Glomerular endothelial cell (primary cell): ENCODE data around the gene EPRS1. TPM values are rescaled to one million over a fixed set of nuclear protein-coding genes. Genes with fewer than 3 reads are reported as not detected.
A peak's percentile ranks its signal among the peaks of the same experiment; 100 is the strongest.
"Not testable (repeated sequence)": the region's sequence is repeated elsewhere in the genome, so short reads cannot be mapped to it uniquely, and the experiment has no call there.

ENCODE experiments used
- DNase-seq: peaks from one replicate; pipeline ENCODE4 v3.0.0-alpha.2; 2011; ENCODE audit warnings: low read depth, low spot score; ENCODE audit errors: extremely low read depth
- total RNA-seq: library from RNA; depleted of rRNA; stranded (reverse); fragments of >200 nt; gene quantifications from 2 replicates; pipeline ENCODE4 v1.2.3, GENCODE V29; 2015

EPRS1 gene
- total RNA-seq, 1 donor from 2014 or later: 79.8 TPM

GRCh38 chr1:220040028-220040596, 6.2 kb downstream of the EPRS1 start:
- DNase-seq: no peak

GRCh38 chr1:220038640-220039039, 7.7 kb downstream of the EPRS1 start:
- DNase-seq: no peak

GRCh38 chr1:220037810-220038209, 8.5 kb downstream of the EPRS1 start:
- DNase-seq: not testable (repeated sequence)

GRCh38 chr1:220032911-220033310, 13.4 kb downstream of the EPRS1 start:
- DNase-seq: no peak

- no peak for DNase-seq
These were observed 15.0 kb downstream of the EPRS1 start for GRCh38 chr1:220031287-220031686.

GRCh38 chr1:220028346-220028895, 17.9 kb downstream of the EPRS1 start:
- no peak for DNase-seq

GRCh38 chr1:220019071-220019470, 27.2 kb downstream of the EPRS1 start:
- no peak for DNase-seq

- no peak for DNase-seq
These were observed 32.8 kb downstream of the EPRS1 start for GRCh38 chr1:220013497-220013896.

GRCh38 chr1:220012259-220012658, 34.0 kb downstream of the EPRS1 start:
- peak; percentile 12 for DNase-seq

- DNase-seq: no peak
These were observed 34.7 kb downstream of the EPRS1 start for GRCh38 chr1:220011620-220012019.

- DNase-seq: no peak
These were observed 38.9 kb downstream of the EPRS1 start for GRCh38 chr1:220007438-220007837.

- no peak for DNase-seq
These were observed 40.8 kb downstream of the EPRS1 start for GRCh38 chr1:220005489-220005888.

GRCh38 chr1:220003610-220004299, 42.5 kb downstream of the EPRS1 start:
- no peak for DNase-seq

- no peak for DNase-seq
These were observed 43.3 kb downstream of the EPRS1 start for GRCh38 chr1:220003015-220003414.

GRCh38 chr1:220001095-220001501, 45.2 kb downstream of the EPRS1 start:
- DNase-seq: peak; percentile 18

- DNase-seq: no peak
These were observed 46.5 kb downstream of the EPRS1 start for GRCh38 chr1:219999821-220000220.

Other genes with a start within 250 kb of the EPRS1 start
- not detected in 2 replicates for gene SLC30A10, start 117.9 kb downstream of the EPRS1 start, total RNA-seq
- gene BPNT1, start 43.3 kb upstream of the EPRS1 start, total RNA-seq: 23.1 and 29.3 TPM in 2 replicates
- 56.8 and 71.4 TPM in 2 replicates for gene IARS2, start 47.6 kb upstream of the EPRS1 start, total RNA-seq
- gene RAB3GAP2, start 225.9 kb upstream of the EPRS1 start, total RNA-seq: 21.4 and 28.9 TPM in 2 replicates